K562 (cell line): Measurements from ENCODE around the gene NEU1. TPM values are rescaled to one million over a fixed set of nuclear protein-coding genes. Genes with fewer than 3 reads are reported as not detected.

Experiments used
- ARID1B ChIP-seq: fragments of 450-650 bp; IDR thresholded peaks from 2 replicates; pipeline ENCODE4 v1.6.1; 2016; ENCODE audit warnings: antibody characterized with exemption, mild to moderate bottlenecking, inconsistent platforms
- BRF2 ChIP-seq: IDR thresholded peaks from 3 replicates; pipeline ENCODE4 v1.6.1; 2011; ENCODE audit warnings: borderline replicate concordance, mild to moderate bottlenecking; ENCODE audit not compliant: insufficient read length, insufficient read depth
- DEAF1 ChIP-seq: fragments of 450-650 bp; formaldehyde crosslinking; IDR thresholded peaks from 2 replicates; pipeline ENCODE4 v1.4.0; 2020; ENCODE audit warnings: mild to moderate bottlenecking, moderate library complexity
- HDAC6 ChIP-seq: IDR thresholded peaks from 2 replicates; pipeline ENCODE4 v1.6.1; 2012; ENCODE audit warnings: low read depth, mild to moderate bottlenecking, control low read depth, inconsistent platforms, low read length, moderate library complexity
- HMGXB4 ChIP-seq: sonication (generic); formaldehyde crosslinking; IDR thresholded peaks from 2 replicates; pipeline ENCODE4 v1.8.1; 2023; ENCODE audit warnings: mild to moderate bottlenecking, missing genetic modification reagents
- MCM3 ChIP-seq: fragments of 450-650 bp; IDR thresholded peaks from 2 replicates; pipeline ENCODE4 v1.6.1; 2016
- PRPF4 ChIP-seq: fragments of 200-400 bp; formaldehyde crosslinking; IDR thresholded peaks from one replicate; pipeline ENCODE4 v1.6.1; 2017; ENCODE audit warnings: low read length, low read depth, mild to moderate bottlenecking; ENCODE audit not compliant: insufficient read depth, poor library complexity, severe bottlenecking
- RBM17 ChIP-seq: fragments of 200-400 bp; formaldehyde crosslinking; IDR thresholded peaks from 2 replicates; pipeline ENCODE4 v1.6.1; 2017; ENCODE audit warnings: low read depth, mild to moderate bottlenecking, low read length, borderline replicate concordance
- SAP30 ChIP-seq: fragments of 200-600 bp; sonication (generic); IDR thresholded peaks from 2 replicates; pipeline ENCODE4 v1.6.1; 2012; ENCODE audit warnings: borderline replicate concordance, low read depth, mild to moderate bottlenecking, moderate library complexity, low read length, control low read depth, inconsistent platforms; ENCODE audit not compliant: insufficient read depth, poor library complexity, severe bottlenecking
- ZNF12 ChIP-seq: sonication (generic); formaldehyde crosslinking; IDR thresholded peaks from 2 replicates; pipeline ENCODE4 v1.4.0; 2020; ENCODE audit warnings: mild to moderate bottlenecking, missing genetic modification reagents
- ZNF217 ChIP-seq: sonication (generic); formaldehyde crosslinking; IDR thresholded peaks from 2 replicates; pipeline ENCODE4 v1.8.0; 2022; ENCODE audit warnings: mild to moderate bottlenecking, missing genetic modification reagents
- ZNF444 ChIP-seq: fragments of 250-450 bp; sonication (Bioruptor Pico); IDR thresholded peaks from 2 replicates; pipeline ENCODE4 v1.4.0; 2020; ENCODE audit warnings: mild to moderate bottlenecking, moderate library complexity
- ZNF75A ChIP-seq: fragments of 450-650 bp; formaldehyde crosslinking; IDR thresholded peaks from 2 replicates; pipeline ENCODE4 v1.4.0; 2020; ENCODE audit warnings: mild to moderate bottlenecking
- polyA plus RNA-seq, 8 experiments: library from polyadenylated mRNA; depleted of rRNA in 4 of 8; stranded (reverse) in 5 of 8; unstranded in 3 of 8; fragments of >200 nt; fragmentation: Nextera tagmentation in 2 of 8; fragmentation: Illumina TruSeq in 1 of 8; extraction: Ambion mirVana in 2 of 8; extraction: Trizol in 1 of 8; gene quantifications; 2 replicates each; pipeline versions ENCODE4 v1.2.1 to v1.2.3, GENCODE V29; 2011 to 2014; ENCODE audit warnings: inconsistent platforms in 1 of 8, missing spikeins in 1 of 8
- total RNA-seq, 7 experiments: library from RNA; depleted of rRNA in 6 of 7; stranded (reverse); fragments of >200 nt in 6 of 7; fragmentation: Illumina TruSeq in 2 of 7; extraction: Trizol in 2 of 7; gene quantifications; 2 replicates each; pipeline versions ENCODE4 v1.2.1 to v1.2.3, GENCODE V29; 2011 to 2021; ENCODE audit warnings: low replicate concordance in 1 of 7
- TF ChIP-seq, protein P1 (sequence below): fragments of 200-800 bp; sonication (Bioruptor generic); IDR thresholded peaks from 2 replicates; pipeline ENCODE4 v1.6.1; 2016; ENCODE audit warnings: missing genetic modification characterization, missing compliant biosample characterization
- TF ChIP-seq, protein P2 (sequence below): fragments of 450-650 bp; IDR thresholded peaks from 2 replicates; pipeline ENCODE4 v1.6.1; 2016

NEU1 gene
- total and polyA plus RNA-seq, 9 of the 15 experiments (the other 6 are each of a cell fraction or from before 2014, with no cell fraction given), result 14.8 to 67.8 (median 51.0) TPM

GRCh38 chr6:31834367-31835250, 28.0 kb downstream of the NEU1 start (continued):
- TF ChIP-seq HMGXB4 (CRISPR knock-in tag) (peak; percentile 96), ZNF217 (CRISPR knock-in tag) (no peak), ZNF444 (CRISPR knock-in tag) (peak; percentile 73), MCM3 (no peak), HDAC6 (no peak), ZNF12 (CRISPR knock-in tag) (peak; percentile 77), PRPF4 (peak; percentile 94), BRF2 (no peak), SAP30 (peak; percentile 96), ARID1B (no peak), RBM17 (no peak), DEAF1 (CRISPR knock-in tag) (peak; percentile 10; the same call in 1 of the 2 replicates), ZNF75A (CRISPR knock-in tag) (no peak)
- TF ChIP-seq, protein P1, sequence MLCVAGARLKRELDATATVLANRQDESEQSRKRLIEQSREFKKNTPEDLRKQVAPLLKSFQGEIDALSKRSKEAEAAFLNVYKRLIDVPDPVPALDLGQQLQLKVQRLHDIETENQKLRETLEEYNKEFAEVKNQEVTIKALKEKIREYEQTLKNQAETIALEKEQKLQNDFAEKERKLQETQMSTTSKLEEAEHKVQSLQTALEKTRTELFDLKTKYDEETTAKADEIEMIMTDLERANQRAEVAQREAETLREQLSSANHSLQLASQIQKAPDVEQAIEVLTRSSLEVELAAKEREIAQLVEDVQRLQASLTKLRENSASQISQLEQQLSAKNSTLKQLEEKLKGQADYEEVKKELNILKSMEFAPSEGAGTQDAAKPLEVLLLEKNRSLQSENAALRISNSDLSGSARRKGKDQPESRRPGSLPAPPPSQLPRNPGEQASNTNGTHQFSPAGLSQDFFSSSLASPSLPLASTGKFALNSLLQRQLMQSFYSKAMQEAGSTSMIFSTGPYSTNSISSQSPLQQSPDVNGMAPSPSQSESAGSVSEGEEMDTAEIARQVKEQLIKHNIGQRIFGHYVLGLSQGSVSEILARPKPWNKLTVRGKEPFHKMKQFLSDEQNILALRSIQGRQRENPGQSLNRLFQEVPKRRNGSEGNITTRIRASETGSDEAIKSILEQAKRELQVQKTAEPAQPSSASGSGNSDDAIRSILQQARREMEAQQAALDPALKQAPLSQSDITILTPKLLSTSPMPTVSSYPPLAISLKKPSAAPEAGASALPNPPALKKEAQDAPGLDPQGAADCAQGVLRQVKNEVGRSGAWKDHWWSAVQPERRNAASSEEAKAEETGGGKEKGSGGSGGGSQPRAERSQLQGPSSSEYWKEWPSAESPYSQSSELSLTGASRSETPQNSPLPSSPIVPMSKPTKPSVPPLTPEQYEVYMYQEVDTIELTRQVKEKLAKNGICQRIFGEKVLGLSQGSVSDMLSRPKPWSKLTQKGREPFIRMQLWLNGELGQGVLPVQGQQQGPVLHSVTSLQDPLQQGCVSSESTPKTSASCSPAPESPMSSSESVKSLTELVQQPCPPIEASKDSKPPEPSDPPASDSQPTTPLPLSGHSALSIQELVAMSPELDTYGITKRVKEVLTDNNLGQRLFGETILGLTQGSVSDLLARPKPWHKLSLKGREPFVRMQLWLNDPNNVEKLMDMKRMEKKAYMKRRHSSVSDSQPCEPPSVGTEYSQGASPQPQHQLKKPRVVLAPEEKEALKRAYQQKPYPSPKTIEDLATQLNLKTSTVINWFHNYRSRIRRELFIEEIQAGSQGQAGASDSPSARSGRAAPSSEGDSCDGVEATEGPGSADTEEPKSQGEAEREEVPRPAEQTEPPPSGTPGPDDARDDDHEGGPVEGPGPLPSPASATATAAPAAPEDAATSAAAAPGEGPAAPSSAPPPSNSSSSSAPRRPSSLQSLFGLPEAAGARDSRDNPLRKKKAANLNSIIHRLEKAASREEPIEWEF (CRISPR knock-in tag), result peak; percentile 93
- TF ChIP-seq, protein P2, sequence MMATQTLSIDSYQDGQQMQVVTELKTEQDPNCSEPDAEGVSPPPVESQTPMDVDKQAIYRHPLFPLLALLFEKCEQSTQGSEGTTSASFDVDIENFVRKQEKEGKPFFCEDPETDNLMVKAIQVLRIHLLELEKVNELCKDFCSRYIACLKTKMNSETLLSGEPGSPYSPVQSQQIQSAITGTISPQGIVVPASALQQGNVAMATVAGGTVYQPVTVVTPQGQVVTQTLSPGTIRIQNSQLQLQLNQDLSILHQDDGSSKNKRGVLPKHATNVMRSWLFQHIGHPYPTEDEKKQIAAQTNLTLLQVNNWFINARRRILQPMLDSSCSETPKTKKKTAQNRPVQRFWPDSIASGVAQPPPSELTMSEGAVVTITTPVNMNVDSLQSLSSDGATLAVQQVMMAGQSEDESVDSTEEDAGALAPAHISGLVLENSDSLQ, result peak; percentile 62; the same call in 1 of the 2 replicates
